ENCODE measurements around the gene ZNF710. TPM values are rescaled to one million over a fixed set of nuclear protein-coding genes. Genes with fewer than 3 reads are reported as not detected.

ZNF710 gene
- total RNA-seq, 1 experiment from 2014 or later, result 10.0 TPM

- Histone ChIP-seq H3K4me2 (ENCODE audit: low read length) (no peak overlapping the region), H3K27me3 (ENCODE audit: insufficient read depth, low read length) (no peaks in the 10 kb centered on the region), H3K9me2 (ENCODE audit: insufficient read depth) (no peaks in the 10 kb centered on the region), H3K9ac (ENCODE audit: low read length) (no peak overlapping the region), H3K4me3 (replicated peaks in 1 of 2; ENCODE audit: low read depth in 1 of 2, low read length in 2 of 2) (no peak overlapping the region), H4K20me1 (ENCODE audit: insufficient read depth) (no peaks in the 10 kb centered on the region), H3K4me1 (ENCODE audit: control insufficient read depth in 1 of 2, insufficient read depth in 2 of 2, low read length in 2 of 2) (peaks cover 21 to 25% of the 10 kb centered on the region in 2 experiments), H3K9me3 (ENCODE audit: control insufficient read depth in 1 of 2, insufficient read depth in 1 of 2, low read depth in 1 of 2, low read length in 2 of 2) (peaks cover 9 to 12% of the 10 kb centered on the region in 2 experiments; a peak in 3 of 4 replicates), H2AFZ (ENCODE audit: low read depth, low read length, poor library complexity, severe bottlenecking) (no peak overlapping the region), H3K79me2 (ENCODE audit: insufficient read depth, low read length) (peaks cover 20% of the 10 kb centered on the region), H3K27ac (ENCODE audit: low read depth, low read length) (no peak overlapping the region), H3K36me3 (ENCODE audit: control insufficient read depth in 1 of 2, insufficient read depth in 2 of 2, low read length in 2 of 2) (no peaks in the 10 kb centered on the region)
- TF ChIP-seq MAX (IDR thresholded peaks at IDR 0.05) (no peak), JUND (IDR thresholded peaks at IDR 0.05) (no peak), POLR2AphosphoS5 (IDR thresholded peaks at IDR 0.05; ENCODE audit: low read depth, low read length) (no peak), EGR1 (IDR thresholded peaks at IDR 0.05; ENCODE audit: low read depth) (no peak), EZH2phosphoT487 (IDR thresholded peaks at IDR 0.05; ENCODE audit: borderline replicate concordance) (no peak), RAD21 (IDR thresholded peaks at IDR 0.05; ENCODE audit: low read depth) (no peak), CEBPB (IDR thresholded peaks at IDR 0.05; ENCODE audit: low read depth) (no peak)
- TF ChIP-seq, protein P1, sequence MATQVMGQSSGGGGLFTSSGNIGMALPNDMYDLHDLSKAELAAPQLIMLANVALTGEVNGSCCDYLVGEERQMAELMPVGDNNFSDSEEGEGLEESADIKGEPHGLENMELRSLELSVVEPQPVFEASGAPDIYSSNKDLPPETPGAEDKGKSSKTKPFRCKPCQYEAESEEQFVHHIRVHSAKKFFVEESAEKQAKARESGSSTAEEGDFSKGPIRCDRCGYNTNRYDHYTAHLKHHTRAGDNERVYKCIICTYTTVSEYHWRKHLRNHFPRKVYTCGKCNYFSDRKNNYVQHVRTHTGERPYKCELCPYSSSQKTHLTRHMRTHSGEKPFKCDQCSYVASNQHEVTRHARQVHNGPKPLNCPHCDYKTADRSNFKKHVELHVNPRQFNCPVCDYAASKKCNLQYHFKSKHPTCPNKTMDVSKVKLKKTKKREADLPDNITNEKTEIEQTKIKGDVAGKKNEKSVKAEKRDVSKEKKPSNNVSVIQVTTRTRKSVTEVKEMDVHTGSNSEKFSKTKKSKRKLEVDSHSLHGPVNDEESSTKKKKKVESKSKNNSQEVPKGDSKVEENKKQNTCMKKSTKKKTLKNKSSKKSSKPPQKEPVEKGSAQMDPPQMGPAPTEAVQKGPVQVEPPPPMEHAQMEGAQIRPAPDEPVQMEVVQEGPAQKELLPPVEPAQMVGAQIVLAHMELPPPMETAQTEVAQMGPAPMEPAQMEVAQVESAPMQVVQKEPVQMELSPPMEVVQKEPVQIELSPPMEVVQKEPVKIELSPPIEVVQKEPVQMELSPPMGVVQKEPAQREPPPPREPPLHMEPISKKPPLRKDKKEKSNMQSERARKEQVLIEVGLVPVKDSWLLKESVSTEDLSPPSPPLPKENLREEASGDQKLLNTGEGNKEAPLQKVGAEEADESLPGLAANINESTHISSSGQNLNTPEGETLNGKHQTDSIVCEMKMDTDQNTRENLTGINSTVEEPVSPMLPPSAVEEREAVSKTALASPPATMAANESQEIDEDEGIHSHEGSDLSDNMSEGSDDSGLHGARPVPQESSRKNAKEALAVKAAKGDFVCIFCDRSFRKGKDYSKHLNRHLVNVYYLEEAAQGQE (IDR thresholded peaks at IDR 0.05; ENCODE audit: low read depth), result no peak
- no TSS peak for BruUV-seq (replicated peaks)
- intact Hi-C loops (cut with micrococcal nuclease), result no loop called here
- ATAC-seq (no peak), DNase-seq (ENCODE audit: low read depth, low spot score) (no peak)
- ChIA-PET RAD21 (ENCODE audit: low non-redundant PET in 1 of 2, low total read pairs in 2 of 2, uncharacterized antibody in 2 of 2, unreplicated experiment in 2 of 2) (no interaction called here), CTCF (no interaction called here), POLR2A (no interaction called here)
These were observed 8.3 kb downstream of the ZNF710 start for GRCh38 chr15:90009301-90010022.
